HS-27A (cell line): ENCODE results near the gene MTARC2.

Experiments
- DNase-seq: peaks from one replicate; pipeline ENCODE4 v3.0.0-alpha.2; 2012; ENCODE audit warnings: low read depth, missing footprints

Gene MTARC2

DNA sequence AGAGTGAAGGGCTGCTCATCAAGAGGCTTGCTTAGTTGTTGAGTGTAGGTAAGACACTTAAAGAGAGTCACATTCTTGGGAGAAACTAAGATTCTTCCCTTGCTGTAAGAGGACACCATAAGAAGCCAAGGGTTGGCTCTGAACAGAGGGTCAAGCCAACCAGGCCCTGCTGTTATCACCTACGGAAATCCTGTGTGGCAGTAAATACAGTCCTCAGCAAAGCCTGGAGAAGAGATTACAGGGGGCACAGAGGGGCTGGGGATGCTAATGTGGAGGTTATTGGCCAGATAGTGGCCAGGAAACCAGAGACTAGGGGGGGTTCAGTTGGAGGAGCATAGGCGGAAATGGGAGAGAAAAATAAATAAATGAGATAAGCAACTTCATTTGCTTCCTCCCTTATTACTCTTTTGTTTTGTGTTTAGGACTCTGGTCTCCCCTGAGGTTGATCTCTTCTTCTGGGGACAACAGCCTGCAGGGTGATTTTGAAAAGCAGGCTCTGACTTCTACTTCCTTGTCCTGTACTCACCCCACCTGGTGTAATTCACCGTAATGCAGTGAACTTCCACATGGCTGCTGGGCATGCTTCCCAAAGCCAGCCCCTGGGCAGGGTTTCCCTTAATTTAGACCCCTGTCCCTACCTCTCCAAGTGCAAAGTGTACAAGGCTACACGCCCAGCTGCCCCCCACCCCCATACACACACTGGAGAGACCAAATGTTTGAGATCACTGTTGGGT lies 79.5 kb downstream of the MTARC2 start:
- no peak for DNase-seq

DNA sequence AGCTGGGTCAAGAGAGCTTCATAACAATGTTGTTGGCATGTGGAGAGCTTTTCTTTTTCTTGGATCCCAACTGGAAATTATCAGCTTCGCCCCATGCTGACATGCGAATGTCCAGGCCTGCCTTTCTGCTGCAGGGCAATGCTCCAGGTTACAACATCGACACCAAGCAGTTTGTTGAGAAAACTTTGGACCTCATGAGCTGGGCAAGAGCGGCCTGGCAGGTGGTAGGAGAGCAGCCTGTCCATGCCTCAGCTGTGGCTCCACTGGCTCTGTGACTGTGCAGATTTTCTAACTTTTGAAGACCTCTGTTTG lies 80.0 kb downstream of the MTARC2 start:
- no peak for DNase-seq

DNA sequence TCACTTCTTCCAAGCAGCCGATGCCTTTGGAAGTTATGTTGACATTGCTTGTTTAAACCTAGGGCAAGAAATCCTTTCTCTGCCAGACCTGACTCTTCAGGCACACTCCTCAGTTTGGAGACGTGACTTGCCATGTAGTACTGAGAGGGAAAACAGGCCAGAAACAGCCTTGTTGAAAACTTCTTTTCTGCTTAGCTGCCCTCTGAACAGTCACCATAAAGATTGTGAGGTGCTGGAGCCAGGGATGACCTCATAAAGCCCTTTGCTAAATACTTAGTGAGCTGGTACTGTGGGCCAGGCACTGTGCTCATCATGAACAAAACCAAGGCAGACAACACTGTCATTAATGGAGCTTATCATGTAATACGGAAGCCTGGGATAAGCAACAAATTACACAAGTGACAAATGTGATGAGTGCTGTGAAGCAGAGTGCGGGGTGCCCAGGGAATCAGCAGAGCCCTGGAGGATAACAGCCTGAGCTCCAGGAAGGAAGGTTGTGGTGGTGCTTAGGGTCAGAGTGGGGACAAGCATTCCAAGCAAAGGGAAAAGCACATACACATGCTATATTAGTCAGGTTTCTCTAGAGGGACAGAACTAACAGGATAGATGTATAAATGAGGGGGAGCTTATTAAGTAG lies 80.9 kb downstream of the MTARC2 start:
- no peak for DNase-seq

DNA sequence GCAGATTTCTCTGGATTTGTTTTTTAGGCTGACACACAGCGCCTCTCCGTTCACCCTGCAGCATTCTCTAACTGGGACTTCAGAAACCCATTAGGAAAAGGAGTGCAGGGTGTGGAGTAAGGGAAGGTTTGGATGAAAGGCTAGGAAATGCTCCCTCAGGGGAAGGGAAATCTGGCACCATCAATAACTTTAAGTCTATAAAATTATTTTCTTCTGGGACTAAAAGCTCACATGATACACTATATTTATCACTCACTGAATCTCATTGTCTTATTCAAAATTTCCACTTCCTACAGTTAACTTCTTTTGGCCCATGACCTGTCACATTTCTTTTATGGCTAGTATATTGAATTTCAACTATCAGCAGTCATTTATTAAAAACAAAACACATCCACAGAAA lies 85.3 kb downstream of the MTARC2 start:
- DNase-seq = no peak
